AG08396 (cell line): ENCODE results near the gene ITIH6.
"Not testable (repeated sequence)": the region's sequence is repeated elsewhere in the genome, so short reads cannot be mapped to it uniquely, and the experiment has no call there.

ENCODE experiments used
- DNase-seq: peaks from one replicate; pipeline ENCODE4 v3.0.0; 2012; ENCODE audit warnings: low spot score, mixed read lengths

Gene ITIH6, protein sequence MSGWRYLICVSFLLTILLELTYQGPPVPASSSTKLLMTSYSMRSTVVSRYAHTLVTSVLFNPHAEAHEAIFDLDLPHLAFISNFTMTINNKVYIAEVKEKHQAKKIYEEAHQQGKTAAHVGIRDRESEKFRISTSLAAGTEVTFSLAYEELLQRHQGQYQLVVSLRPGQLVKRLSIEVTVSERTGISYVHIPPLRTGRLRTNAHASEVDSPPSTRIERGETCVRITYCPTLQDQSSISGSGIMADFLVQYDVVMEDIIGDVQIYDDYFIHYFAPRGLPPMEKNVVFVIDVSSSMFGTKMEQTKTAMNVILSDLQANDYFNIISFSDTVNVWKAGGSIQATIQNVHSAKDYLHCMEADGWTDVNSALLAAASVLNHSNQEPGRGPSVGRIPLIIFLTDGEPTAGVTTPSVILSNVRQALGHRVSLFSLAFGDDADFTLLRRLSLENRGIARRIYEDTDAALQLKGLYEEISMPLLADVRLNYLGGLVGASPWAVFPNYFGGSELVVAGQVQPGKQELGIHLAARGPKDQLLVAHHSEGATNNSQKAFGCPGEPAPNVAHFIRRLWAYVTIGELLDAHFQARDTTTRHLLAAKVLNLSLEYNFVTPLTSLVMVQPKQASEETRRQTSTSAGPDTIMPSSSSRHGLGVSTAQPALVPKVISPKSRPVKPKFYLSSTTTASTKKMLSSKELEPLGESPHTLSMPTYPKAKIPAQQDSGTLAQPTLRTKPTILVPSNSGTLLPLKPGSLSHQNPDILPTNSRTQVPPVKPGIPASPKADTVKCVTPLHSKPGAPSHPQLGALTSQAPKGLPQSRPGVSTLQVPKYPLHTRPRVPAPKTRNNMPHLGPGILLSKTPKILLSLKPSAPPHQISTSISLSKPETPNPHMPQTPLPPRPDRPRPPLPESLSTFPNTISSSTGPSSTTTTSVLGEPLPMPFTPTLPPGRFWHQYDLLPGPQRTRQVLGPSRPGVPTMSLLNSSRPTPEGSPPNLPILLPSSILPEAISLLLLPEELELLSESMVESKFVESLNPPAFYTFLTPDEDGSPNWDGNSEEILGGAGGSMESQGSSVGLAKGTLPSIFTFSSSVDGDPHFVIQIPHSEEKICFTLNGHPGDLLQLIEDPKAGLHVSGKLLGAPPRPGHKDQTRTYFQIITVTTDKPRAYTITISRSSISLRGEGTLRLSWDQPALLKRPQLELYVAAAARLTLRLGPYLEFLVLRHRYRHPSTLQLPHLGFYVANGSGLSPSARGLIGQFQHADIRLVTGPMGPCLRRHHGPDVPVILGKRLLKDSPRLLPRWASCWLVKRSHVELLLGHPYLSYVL

DNA sequence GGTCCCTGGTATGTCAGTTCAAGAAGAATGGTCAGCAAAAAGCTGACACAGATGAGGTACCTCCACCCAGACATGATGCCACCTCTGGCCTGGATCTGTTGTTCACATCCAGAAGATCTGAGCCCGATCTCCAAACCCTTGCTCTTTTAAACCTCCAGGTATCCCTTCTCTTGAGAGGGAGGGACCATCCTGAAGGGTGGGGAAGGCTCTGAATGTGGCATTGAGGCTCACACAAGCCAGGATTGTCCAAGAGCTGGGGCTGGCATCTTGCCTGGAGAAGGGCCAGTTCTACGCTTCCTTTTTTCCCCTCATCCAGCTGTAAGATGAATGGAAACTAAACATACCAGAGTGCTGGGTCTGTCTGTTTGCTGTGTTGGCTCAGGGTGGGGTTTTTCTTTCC is at the start of gene ITIH6:
Gene ITIH6, minus strand, starts transcription at position 119 of the 400 bp plus-strand sequence. Its CDS starts 45 bp downstream, at position 74.
- DNase-seq: no peak

DNA sequence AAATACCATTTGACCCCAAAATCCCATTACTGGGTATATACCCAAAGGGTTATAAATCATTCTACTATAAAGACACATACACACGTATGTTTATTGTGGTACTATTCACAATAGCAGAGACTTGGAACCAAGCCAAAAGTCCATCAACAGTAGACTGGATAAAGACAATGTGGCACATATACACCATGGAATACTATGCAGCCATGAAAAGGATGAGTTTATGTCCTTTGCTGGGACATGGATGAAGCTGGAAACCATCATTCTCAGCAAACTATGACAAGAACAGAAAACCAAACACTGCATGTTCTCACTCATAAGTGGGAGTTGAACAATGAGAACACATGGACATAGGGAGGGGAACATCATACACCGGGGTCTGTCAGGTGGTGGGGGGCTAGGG is 49.6 kb upstream of the ITIH6 start:
- DNase-seq: not testable (repeated sequence)

- DNase-seq: no peak
These were observed 45.0 kb upstream of the ITIH6 start for GRCh38 chrX:54843050-54843449.

DNA sequence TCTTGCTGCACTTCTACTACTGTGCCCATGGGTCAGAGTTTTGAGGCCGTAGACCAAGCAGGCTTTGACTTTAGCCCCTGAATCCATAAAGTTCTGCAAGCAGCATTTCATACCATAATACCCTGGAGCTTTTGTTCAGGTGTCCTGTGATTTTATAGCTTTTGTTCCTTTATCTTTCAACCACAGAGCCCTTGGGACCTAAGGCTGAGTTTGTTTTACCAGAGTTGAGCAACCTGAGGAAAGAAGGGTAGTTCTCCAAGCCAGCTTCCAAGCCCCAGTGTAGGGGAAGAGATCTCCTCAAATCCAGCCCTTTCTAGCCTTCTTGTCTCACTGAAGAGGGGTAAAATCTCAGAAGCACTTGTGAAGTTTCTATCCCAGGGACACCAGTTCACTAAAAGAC is 44.6 kb upstream of the ITIH6 start:
- no peak for DNase-seq

DNA sequence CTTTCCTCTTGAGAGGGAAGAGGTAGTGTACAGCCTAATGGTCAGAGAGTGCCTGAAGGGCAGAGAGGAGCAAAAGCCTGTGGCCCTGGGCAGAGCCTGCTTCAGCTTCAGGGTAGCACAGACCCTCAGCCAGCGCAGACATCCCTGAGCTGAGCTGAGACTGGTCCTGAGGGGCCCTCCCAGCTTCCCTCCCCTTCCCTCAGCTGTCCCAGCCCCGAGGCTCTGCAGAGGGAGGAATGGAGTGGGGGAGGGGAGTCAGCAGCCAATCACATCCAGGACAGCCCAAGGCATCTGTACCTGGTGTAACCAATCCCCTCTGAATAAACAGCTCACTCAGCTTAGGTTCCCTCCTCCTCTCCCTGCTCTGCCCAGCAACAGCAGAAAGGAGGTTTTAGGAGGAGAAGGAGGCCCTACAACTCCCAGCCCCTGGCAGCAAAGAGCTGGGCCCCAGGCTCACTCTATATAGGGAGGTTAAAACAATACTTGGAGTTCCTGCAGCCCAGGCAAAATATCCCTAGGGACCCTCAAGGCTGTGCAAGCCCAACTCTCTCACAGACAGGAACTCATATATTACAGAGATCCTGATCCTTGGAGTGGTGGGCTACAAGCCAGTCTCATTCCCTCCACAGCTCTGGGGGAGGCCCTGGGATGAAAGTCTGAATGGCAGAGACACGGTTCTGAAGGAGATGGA is 43.3 kb upstream of the ITIH6 start:
- not testable (repeated sequence) for DNase-seq

- no peak for DNase-seq
These were observed 40.5 kb upstream of the ITIH6 start for GRCh38 chrX:54838583-54838982.

GRCh38 chrX:54826598-54826997 is 28.5 kb upstream of the ITIH6 start:
- DNase-seq: no peak

GRCh38 chrX:54825716-54826438 is 27.8 kb upstream of the ITIH6 start:
- DNase-seq: no peak

DNA sequence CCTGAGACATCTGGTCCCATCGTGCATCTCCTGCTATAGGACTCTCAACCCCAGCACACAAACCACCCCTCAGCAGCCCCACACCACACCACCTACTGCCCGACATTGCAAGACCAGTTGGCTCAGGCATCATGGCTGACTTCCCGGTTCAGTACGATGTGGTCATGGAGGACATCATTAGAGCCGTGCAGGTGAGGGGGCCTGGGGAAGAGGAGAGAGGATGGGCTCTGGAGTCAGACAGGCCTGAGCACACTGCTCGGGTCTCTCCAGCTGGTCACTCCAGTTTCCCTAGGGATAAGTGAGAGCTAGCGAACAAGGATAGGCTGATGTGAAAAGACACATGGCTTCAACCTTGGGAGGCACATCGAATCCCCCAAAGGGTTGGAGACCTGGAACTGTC is 26.7 kb upstream of the ITIH6 start:
- DNase-seq: no peak

DNA sequence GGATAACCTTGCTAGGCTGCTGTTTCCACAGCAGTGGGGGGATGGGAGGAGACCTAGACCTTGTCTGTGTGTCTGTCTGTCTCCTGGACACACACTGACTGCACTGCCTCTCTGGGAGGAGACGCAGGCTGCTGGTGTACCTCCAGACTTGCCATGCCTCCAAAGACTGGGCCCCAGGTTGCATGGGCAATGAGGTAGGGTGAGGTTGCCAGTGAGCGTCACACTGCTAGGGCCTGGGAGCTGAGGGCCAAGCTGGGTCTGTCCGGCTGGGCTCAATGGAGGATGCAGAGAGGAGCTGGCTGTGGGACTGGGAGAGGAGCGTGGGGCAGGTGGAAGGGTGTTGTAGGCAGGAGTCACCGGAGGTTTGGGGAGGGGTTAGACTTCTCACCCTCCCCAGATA is 26.1 kb upstream of the ITIH6 start:
- no peak for DNase-seq

GRCh38 chrX:54821310-54821709 is 23.3 kb upstream of the ITIH6 start:
- no peak for DNase-seq

- no peak for DNase-seq
These were observed 22.7 kb upstream of the ITIH6 start for GRCh38 chrX:54820737-54821136.

GRCh38 chrX:54819201-54819600 is 21.1 kb upstream of the ITIH6 start:
- DNase-seq: no peak

DNA sequence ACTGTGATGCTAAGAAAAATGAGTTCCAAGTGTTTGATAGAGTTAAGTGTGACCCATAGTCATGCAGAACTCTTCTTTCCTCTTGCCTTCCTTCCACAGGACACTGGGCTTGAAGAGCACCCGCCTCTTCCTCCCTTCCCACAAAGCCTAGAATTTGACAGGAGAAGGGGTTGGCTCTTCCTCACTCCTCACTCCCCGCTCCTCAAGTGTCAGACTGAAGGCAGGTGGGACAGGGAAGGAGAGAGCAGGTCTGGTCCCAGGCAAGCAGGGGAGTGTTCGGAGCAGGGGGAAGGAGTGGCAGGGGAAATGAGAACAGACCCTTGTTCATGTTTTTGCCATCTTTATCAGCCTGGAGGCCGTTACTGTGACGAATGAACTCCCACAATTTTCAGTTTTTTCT is 20.2 kb upstream of the ITIH6 start:
- no peak for DNase-seq

DNA sequence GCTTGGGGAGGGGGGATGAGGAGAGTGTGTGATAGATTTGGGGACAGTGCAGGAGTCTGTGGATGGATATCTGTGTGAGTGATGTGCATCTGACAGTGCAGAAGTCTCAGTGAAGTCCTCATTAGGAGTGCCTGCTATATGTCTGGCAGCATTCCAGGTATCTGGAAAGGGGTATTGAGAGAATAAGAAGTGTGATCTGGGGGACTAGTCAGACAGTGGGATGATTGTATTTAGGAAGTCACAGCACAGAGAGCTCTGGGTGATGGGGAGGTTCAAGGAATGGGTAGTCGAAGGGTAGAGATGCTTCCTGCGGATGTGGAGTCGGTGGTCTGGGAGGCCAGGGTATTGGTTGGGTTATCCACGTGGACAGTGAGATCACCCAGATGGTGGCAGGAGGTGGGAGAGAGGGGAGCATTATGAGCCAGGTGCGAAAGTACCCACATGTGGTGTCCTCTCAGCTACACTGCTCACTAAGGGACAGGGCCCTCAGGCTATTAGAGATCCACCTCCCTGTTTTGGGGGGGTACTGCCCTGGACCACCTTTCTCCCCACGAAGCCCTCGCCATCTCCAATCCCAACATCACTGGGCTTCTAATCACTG is 19.3 kb upstream of the ITIH6 start:
- DNase-seq: no peak

GRCh38 chrX:54812306-54812705 is 14.3 kb upstream of the ITIH6 start:
- no peak for DNase-seq

GRCh38 chrX:54811301-54811885 is 13.3 kb upstream of the ITIH6 start:
- no peak for DNase-seq

DNA sequence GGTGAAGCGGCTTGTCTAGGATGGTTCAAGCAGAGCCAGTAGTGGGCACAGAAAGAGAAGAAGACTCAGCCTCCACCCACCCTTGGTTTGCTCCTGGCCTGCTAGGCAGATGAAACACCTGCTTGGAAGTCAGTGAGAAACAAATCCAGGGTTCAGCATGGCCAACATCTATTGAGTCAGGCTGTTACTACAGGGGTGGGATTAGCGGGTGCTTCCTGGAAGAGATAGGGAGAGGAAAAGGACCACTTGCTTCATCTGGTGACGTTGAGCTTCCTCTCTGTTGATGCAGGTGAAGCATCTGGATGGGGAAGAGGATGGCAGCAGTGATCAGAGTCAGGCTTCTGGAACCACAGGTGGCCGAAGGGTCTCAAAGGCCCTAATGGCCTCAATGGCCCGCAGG is 12.5 kb upstream of the ITIH6 start:
- DNase-seq: no peak

DNA sequence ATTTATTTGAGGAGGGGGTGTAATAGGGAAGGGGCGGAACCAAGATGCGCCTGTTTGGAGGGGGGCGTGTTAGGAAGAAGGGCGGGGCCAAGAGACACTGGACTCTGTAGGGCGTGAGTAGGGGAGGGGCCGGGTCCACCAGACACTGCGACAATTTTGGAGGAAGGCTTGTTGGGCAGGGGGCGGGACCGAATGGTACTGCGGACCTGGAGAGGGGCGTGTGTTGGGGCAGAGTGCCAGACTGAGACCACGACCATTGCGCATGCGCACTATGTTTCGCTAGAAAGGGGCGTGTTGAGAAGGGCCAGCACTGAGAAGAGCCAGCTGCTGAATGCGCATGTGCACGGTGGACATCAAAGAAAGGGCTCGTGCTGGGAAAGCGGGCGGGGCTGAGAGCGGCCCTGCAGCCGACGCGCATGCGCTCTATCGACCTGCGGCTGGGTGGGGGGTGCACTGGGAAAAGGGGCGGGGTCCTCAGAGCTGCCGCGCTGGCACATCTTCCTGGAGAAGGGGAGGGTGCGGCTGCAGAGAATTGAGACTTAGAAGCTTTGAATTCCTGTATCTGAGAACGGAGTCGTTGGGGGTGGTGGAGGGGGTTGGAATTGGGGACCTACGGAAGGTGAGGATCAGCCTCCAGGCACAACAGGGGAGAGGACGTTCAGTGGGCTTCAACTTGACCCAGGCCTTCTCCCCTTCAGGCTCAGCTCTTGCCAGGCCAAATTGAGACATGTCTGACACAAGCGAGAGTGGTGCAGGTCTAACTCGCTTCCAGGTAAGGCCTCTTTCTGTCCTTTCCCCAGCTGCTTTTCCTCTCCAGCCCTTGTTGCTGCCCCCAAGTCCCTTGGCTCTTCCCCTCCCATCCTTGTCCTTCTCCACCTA is 10.8 kb upstream of the ITIH6 start:
- DNase-seq: peak; percentile 97
